AG04450 (cell line): ENCODE results near the gene RHBDF1. TPM values are rescaled to one million over a fixed set of nuclear protein-coding genes. Genes with fewer than 3 reads are reported as not detected.

ENCODE experiments used
- CTCF ChIA-PET: fragments of 300-600, 350-600 bp; formaldehyde crosslinking; extraction: SDS; loops from one replicate; lab custom pipeline; 2022; ENCODE audit warnings: antibody characterized with exemption, inconsistent platforms; lab: Charles Lee
- POLR2A ChIA-PET: fragments of 350-600 bp; formaldehyde crosslinking; extraction: SDS; loops from one replicate; lab custom pipeline; 2021; ENCODE audit warnings: antibody characterized with exemption, inconsistent platforms; lab: Yijun Ruan, JAX
- DNase-seq: peaks from one replicate; pipeline ENCODE4 v3.0.0-alpha.2; 2011; ENCODE audit warnings: low read depth, low spot score
- H3K27ac ChIP-seq: one replicate; pipeline ENCODE4 v1.5.1; 2012; ENCODE audit warnings: low read depth, low read length, control low read depth
- H3K27me3 ChIP-seq: one replicate; pipeline ENCODE4 v1.6.0; 2012; ENCODE audit warnings: low read length; ENCODE audit not compliant: control insufficient read depth, insufficient read depth
- H3K4me3 ChIP-seq: 2 replicates; pipeline ENCODE4 v1.5.1; 2011; ENCODE audit warnings: mild to moderate bottlenecking, low read depth, low read length, control low read depth
- H3K9me3 ChIP-seq: 2 replicates; pipeline ENCODE4 v1.5.1; 2012; ENCODE audit warnings: low read length; ENCODE audit not compliant: control insufficient read depth, insufficient read depth
- CTCF ChIP-seq: IDR thresholded peaks from 2 replicates; pipeline ENCODE4 v1.5.1; 2011; ENCODE audit warnings: low read depth, low read length, control low read depth, inconsistent platforms
- polyA plus RNA-seq: library from polyadenylated mRNA; depleted of rRNA; stranded (reverse); fragments of >200 nt; gene quantifications from 2 replicates; pipeline ENCODE4 v1.2.3, GENCODE V29; 2011

Gene RHBDF1
- polyA plus RNA-seq, 1 experiment: 50.2 TPM

- TF ChIP-seq CTCF: no peak
- no peak overlapping the region for H3K4me3 ChIP-seq
- H3K9me3 ChIP-seq: no peaks in the 10 kb centered on the region
- no peak for DNase-seq
- ChIA-PET POLR2A (no interaction called here), CTCF (interaction anchor here (1.2 to 4.2 kb wide), 5 partner anchors 8 to 258 kb away, joined by 3 to 89 read pairs (median 5); partner anchors contain the start of gene HBQ1)
- no peaks in the 10 kb centered on the region for H3K27me3 ChIP-seq
- H3K27ac ChIP-seq: no peak overlapping the region
These were observed 31.9 kb upstream of the RHBDF1 start for GRCh38 chr16:104355-104754.

DNA sequence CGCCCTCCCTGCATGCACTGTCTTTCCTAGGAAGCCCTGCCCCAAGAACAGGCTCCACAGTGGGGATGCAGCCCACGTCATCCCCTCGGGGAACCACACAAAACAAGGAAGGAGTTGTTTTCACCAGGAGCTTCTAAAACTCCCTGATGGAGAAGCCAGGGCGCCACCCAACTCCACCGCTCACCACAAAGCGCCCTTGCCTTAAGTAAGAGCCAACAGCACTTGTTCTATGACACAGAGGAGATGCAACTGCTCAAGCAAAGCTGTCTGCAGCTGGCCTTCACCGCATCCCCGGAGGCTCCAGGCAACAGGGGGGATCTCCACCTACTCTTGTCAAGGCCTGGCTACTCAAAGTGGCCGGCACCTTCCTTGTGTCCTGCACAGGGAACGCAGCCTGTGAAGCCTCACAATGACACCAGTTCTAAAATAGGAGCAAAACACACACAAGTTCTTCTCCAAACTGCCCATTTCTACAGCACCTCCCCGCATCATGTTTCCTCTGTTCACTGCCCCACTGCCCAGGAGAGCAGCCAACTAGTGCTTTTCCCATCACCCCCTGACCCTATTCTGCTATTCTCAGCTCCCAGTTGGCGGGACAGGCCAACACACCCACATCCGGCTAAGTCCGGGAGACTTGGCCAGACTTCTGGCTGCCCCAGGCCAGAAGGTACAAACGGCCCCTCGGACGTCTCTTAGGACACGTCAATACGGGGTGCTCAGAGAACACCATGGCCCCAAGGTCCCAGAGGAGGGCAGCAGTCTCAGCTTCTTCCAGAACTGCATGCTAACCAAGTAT is 29.8 kb upstream of the RHBDF1 start:
- no peaks in the 10 kb centered on the region; the same call in 1 of the 2 replicates for H3K9me3 ChIP-seq
- no peak overlapping the region for H3K4me3 ChIP-seq
- TF ChIP-seq CTCF: no peak
- no peak overlapping the region for H3K27ac ChIP-seq
- ChIA-PET POLR2A (no interaction called here), CTCF (interaction anchor here (0.5 to 2.0 kb wide), 3 partner anchors 36 to 250 kb away, joined by 4 to 8 read pairs (median 4); partner anchors contain the start of gene AXIN1)
- no peaks in the 10 kb centered on the region for H3K27me3 ChIP-seq
- no peak for DNase-seq

GRCh38 chr16:101586-101985 is 29.2 kb upstream of the RHBDF1 start:
- no peak for TF ChIP-seq CTCF
- Histone ChIP-seq H3K27me3 (no peaks in the 10 kb centered on the region), H3K9me3 (no peaks in the 10 kb centered on the region; the same call in 1 of the 2 replicates), H3K4me3 (no peak overlapping the region), H3K27ac (no peak overlapping the region)
- ChIA-PET POLR2A (no interaction called here), CTCF (interaction anchor here (2.0 kb wide), 1 partner anchor 36 kb away, joined by 8 read pairs; no protein-coding TSS in a partner anchor)
- no peak for DNase-seq

- H3K27ac ChIP-seq: no peak overlapping the region
- H3K27me3 ChIP-seq: no peaks in the 10 kb centered on the region
- no peaks in the 10 kb centered on the region; the same call in 1 of the 2 replicates for H3K9me3 ChIP-seq
- ChIA-PET CTCF (no interaction called here), POLR2A (no interaction called here)
- DNase-seq: no peak
- H3K4me3 ChIP-seq: no peak overlapping the region
- TF ChIP-seq CTCF: no peak
These were observed 28.6 kb upstream of the RHBDF1 start for GRCh38 chr16:100989-101388.

- ChIA-PET POLR2A (interaction anchor here (0.6 to 1.8 kb wide), 5 partner anchors 13 to 303 kb away, joined by 3 to 9 read pairs (median 7); partner anchors contain the start of gene RHBDF1), CTCF (interaction anchor here (0.6 to 6.2 kb wide), 9 partner anchors 9 to 404 kb away, joined by 3 to 242 read pairs (median 8); partner anchors contain the start of gene RHBDF1)
- no peaks in the 10 kb centered on the region; the same call in 1 of the 2 replicates for H3K9me3 ChIP-seq
- no peak overlapping the region for H3K27ac ChIP-seq
- no peak for TF ChIP-seq CTCF
- no peak overlapping the region for H3K4me3 ChIP-seq
- H3K27me3 ChIP-seq: no peaks in the 10 kb centered on the region
- no peak for DNase-seq
These were observed 25.4 kb upstream of the RHBDF1 start for GRCh38 chr16:97822-98221.
